H9 (cell line): Measurements from ENCODE around the gene LPO. TPM values are rescaled to one million over a fixed set of nuclear protein-coding genes. Genes with fewer than 3 reads are reported as not detected.

Experiments
- DNase-seq: peaks from one replicate; pipeline ENCODE4 v3.0.0-alpha.2; 2017
- H2AFZ ChIP-seq: one replicate; pipeline ENCODE4 v1.6.1; 2013; ENCODE audit warnings: mild to moderate bottlenecking, low read length, control low read depth, moderate library complexity
- H2AK5ac ChIP-seq: 2 replicates; pipeline ENCODE4 v1.6.1; 2013; ENCODE audit warnings: low read length, control low read depth, mixed read lengths; ENCODE audit not compliant: insufficient read length
- H2BK120ac ChIP-seq: one replicate; pipeline ENCODE4 v1.6.1; 2013; ENCODE audit warnings: low read depth, mild to moderate bottlenecking, low read length, control low read depth, inconsistent platforms; ENCODE audit not compliant: poor library complexity, severe bottlenecking
- H2BK12ac ChIP-seq: 2 replicates; pipeline ENCODE4 v1.6.1; 2013; ENCODE audit warnings: low read length, control low read depth, mixed read lengths, low read depth; ENCODE audit not compliant: insufficient read length
- H2BK15ac ChIP-seq: 2 replicates; pipeline ENCODE4 v1.6.1; 2013; ENCODE audit warnings: low read depth, low read length, control low read depth
- H2BK20ac ChIP-seq: one replicate; pipeline ENCODE4 v1.6.1; 2013; ENCODE audit warnings: low read depth, mild to moderate bottlenecking, low read length, control low read depth, inconsistent platforms; ENCODE audit not compliant: poor library complexity, severe bottlenecking
- H2BK5ac ChIP-seq: 2 replicates; pipeline ENCODE4 v1.6.1; 2013; ENCODE audit warnings: low read length, control low read depth, mixed read lengths; ENCODE audit not compliant: insufficient read length
- H3K14ac ChIP-seq: 2 replicates; pipeline ENCODE4 v1.6.1; 2013; ENCODE audit warnings: low read length, control low read depth; ENCODE audit not compliant: insufficient read depth
- H3K18ac ChIP-seq: 2 replicates; pipeline ENCODE4 v1.6.1; 2013; ENCODE audit warnings: low read depth, mild to moderate bottlenecking, mixed read lengths, low read length, control low read depth; ENCODE audit not compliant: insufficient read length
- H3K23ac ChIP-seq: 2 replicates; pipeline ENCODE4 v1.6.1; 2013; ENCODE audit warnings: low read length, control low read depth, mixed read lengths, low read depth; ENCODE audit not compliant: insufficient read length
- H3K23me2 ChIP-seq: 2 replicates; pipeline ENCODE4 v1.6.1; 2013; ENCODE audit warnings: low read depth, mild to moderate bottlenecking, mixed read lengths, low read length, control low read depth; ENCODE audit not compliant: insufficient read length, poor library complexity, severe bottlenecking
- H3K27ac ChIP-seq: 2 replicates; pipeline ENCODE4 v1.5.1; 2013; ENCODE audit warnings: low read length, control low read depth, mixed read lengths, low read depth; ENCODE audit not compliant: insufficient read length
- H3K27me3 ChIP-seq: 2 replicates; pipeline ENCODE4 v1.6.1; 2013; ENCODE audit warnings: low read length, control low read depth, inconsistent platforms; ENCODE audit not compliant: insufficient read depth
- H3K4ac ChIP-seq: 2 replicates; pipeline ENCODE4 v1.6.1; 2013; ENCODE audit warnings: low read depth, mild to moderate bottlenecking, control low read depth, inconsistent platforms, low read length, moderate library complexity
- H3K4me1 ChIP-seq: 2 replicates; pipeline ENCODE4 v1.6.1; 2013; ENCODE audit warnings: low read length, control low read depth, inconsistent platforms; ENCODE audit not compliant: insufficient read depth
- H3K4me2 ChIP-seq: 2 replicates; pipeline ENCODE4 v1.6.1; 2013; ENCODE audit warnings: low read length, control low read depth, mixed read lengths; ENCODE audit not compliant: insufficient read length, insufficient read depth
- H3K56ac ChIP-seq: 2 replicates; pipeline ENCODE4 v1.6.1; 2013; ENCODE audit warnings: low read depth, mild to moderate bottlenecking, mixed read lengths, low read length, control low read depth; ENCODE audit not compliant: insufficient read length
- H3K79me1 ChIP-seq: 2 replicates; pipeline ENCODE4 v1.6.1; 2013; ENCODE audit warnings: low read depth, mild to moderate bottlenecking, moderate library complexity, low read length, control low read depth, inconsistent platforms; ENCODE audit not compliant: insufficient read depth, poor library complexity, severe bottlenecking
- H3K79me2 ChIP-seq: 2 replicates; pipeline ENCODE4 v1.6.1; 2013; ENCODE audit warnings: low read length, control low read depth, inconsistent platforms; ENCODE audit not compliant: insufficient read depth
- H3K9ac ChIP-seq: 2 replicates; pipeline ENCODE4 v1.6.1; 2013; ENCODE audit warnings: low read length, control low read depth, mixed read lengths; ENCODE audit not compliant: insufficient read length; ENCODE audit errors: extremely low read depth
- H3K9me3 ChIP-seq: one replicate; pipeline ENCODE4 v1.6.1; 2013; ENCODE audit warnings: low read depth, low read length, inconsistent platforms; ENCODE audit not compliant: control insufficient read depth
- H3T11ph ChIP-seq: one replicate; pipeline ENCODE4 v1.6.1; 2013; ENCODE audit warnings: mild to moderate bottlenecking, low read length, control low read depth, inconsistent platforms
- H4K20me1 ChIP-seq: one replicate; pipeline ENCODE4 v1.6.1; 2013; ENCODE audit not compliant: control insufficient read depth, insufficient read length, insufficient read depth
- H4K5ac ChIP-seq: 2 replicates; pipeline ENCODE4 v1.6.1; 2013; ENCODE audit warnings: low read depth, mild to moderate bottlenecking, mixed read lengths, low read length, control low read depth; ENCODE audit not compliant: insufficient read length
- H4K8ac ChIP-seq: replicated peaks from 2 replicates; pipeline ENCODE4 v1.6.1; 2013; ENCODE audit warnings: low read length, control low read depth, mixed read lengths, low read depth; ENCODE audit not compliant: insufficient read length
- H4K91ac ChIP-seq: 2 replicates; pipeline ENCODE4 v1.6.1; 2013; ENCODE audit warnings: low read depth, mild to moderate bottlenecking, moderate library complexity, mixed read lengths, low read length, control low read depth; ENCODE audit not compliant: insufficient read length
- H3K27ac Mint-ChIP-seq, 3 experiments: 2 replicates in 2 of 3; 3 replicates in 1 of 3; pipeline ENCODE4 v1.8.0; 2020 to 2021; ENCODE audit warnings: mixed read lengths in 3 of 3, mild to moderate bottlenecking in 1 of 3, moderate library complexity in 1 of 3
- H3K27me3 Mint-ChIP-seq: 2 replicates; pipeline ENCODE4 v1.8.0; 2021; ENCODE audit warnings: low read depth, mild to moderate bottlenecking, moderate library complexity, mixed read lengths
- H3K36me3 Mint-ChIP-seq, 3 experiments: 2 replicates in 2 of 3; 3 replicates in 1 of 3; pipeline ENCODE4 v1.8.0; 2020 to 2021; ENCODE audit warnings: low read depth in 3 of 3, mixed read lengths in 3 of 3; ENCODE audit not compliant: insufficient read depth in 1 of 3
- H3K4me1 Mint-ChIP-seq, 2 experiments: 2 replicates each; pipeline ENCODE4 v1.8.0; 2020; ENCODE audit warnings: mixed read lengths in 2 of 2
- H3K4me3 Mint-ChIP-seq, 2 experiments: 2 replicates in 1 of 2; 3 replicates in 1 of 2; pipeline ENCODE4 v1.8.0; 2020 to 2021; ENCODE audit warnings: mild to moderate bottlenecking in 2 of 2, mixed read lengths in 2 of 2, moderate library complexity in 1 of 2
- H3K9me3 Mint-ChIP-seq, 2 experiments: 2 replicates in 1 of 2; 3 replicates in 1 of 2; pipeline ENCODE4 v1.8.0; 2020; ENCODE audit warnings: mild to moderate bottlenecking in 2 of 2, mixed read lengths in 2 of 2, moderate library complexity in 1 of 2
- WGBS: extraction: QIAGEN DNeasy Blood & Tissue Kit; methylation state at CpG from one replicate; pipeline ENCODE4 v1.1.7; 2013; ENCODE audit warnings: missing lambda C conversion rate, low lambda C conversion rate, mixed read lengths; ENCODE audit not compliant: insufficient read length; ENCODE audit errors: extremely low coverage; 5-methylcytosine and 5-hydroxymethylcytosine counted together
- total RNA-seq: library from RNA; stranded (reverse); gene quantifications from 2 replicates; pipeline ENCODE4 v1.2.1, GENCODE V29; 2021
- TF ChIP-seq, protein P1 (sequence below): fragments of 200-600 bp; sonication (generic); conservative IDR thresholded peaks from 3 replicates; pipeline ENCODE4 v1.8.0; 2021; ENCODE audit warnings: antibody characterized with exemption, mild to moderate bottlenecking

Gene LPO
- total RNA-seq, 1 experiment from 2014 or later = 0.17 TPM

- no peaks in the 10 kb centered on the region for H3K79me2 ChIP-seq
- DNase-seq = no peak
- no peak overlapping the region for H4K91ac ChIP-seq
- H3K56ac ChIP-seq = no peak overlapping the region
- no peaks in the 10 kb centered on the region for H3K23me2 ChIP-seq
- no peak overlapping the region for H2BK120ac ChIP-seq
- H4K5ac ChIP-seq = no peak overlapping the region
- no peaks in the 10 kb centered on the region for H4K20me1 ChIP-seq
- no peak overlapping the region for H3K4ac ChIP-seq
- TF ChIP-seq, protein P1, sequence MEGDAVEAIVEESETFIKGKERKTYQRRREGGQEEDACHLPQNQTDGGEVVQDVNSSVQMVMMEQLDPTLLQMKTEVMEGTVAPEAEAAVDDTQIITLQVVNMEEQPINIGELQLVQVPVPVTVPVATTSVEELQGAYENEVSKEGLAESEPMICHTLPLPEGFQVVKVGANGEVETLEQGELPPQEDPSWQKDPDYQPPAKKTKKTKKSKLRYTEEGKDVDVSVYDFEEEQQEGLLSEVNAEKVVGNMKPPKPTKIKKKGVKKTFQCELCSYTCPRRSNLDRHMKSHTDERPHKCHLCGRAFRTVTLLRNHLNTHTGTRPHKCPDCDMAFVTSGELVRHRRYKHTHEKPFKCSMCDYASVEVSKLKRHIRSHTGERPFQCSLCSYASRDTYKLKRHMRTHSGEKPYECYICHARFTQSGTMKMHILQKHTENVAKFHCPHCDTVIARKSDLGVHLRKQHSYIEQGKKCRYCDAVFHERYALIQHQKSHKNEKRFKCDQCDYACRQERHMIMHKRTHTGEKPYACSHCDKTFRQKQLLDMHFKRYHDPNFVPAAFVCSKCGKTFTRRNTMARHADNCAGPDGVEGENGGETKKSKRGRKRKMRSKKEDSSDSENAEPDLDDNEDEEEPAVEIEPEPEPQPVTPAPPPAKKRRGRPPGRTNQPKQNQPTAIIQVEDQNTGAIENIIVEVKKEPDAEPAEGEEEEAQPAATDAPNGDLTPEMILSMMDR = no peak
- no peaks in the 10 kb centered on the region for H3K4me1 ChIP-seq
- no peak overlapping the region for H4K8ac ChIP-seq
- H3K27ac Mint-ChIP-seq = no peak overlapping the region
- H2BK15ac ChIP-seq = no peak overlapping the region
- H3K14ac ChIP-seq = no peak overlapping the region
- H2AK5ac ChIP-seq = no peak overlapping the region
- no CpG with 5 or more reads among the region's 4 CpGs for WGBS
- H3K79me1 ChIP-seq = no peaks in the 10 kb centered on the region
- H2BK12ac ChIP-seq = no peak overlapping the region
- H2BK5ac ChIP-seq = no peak overlapping the region
- H3K4me3 Mint-ChIP-seq = no peak overlapping the region
- no peaks in the 10 kb centered on the region for H3K9me3 ChIP-seq
- H3K36me3 Mint-ChIP-seq = peaks cover 0 to under 1% (median 0%) of the 10 kb centered on the region in 3 experiments; a peak in 1 of 7 replicates
- no peak overlapping the region for H3K9ac ChIP-seq
- no peak overlapping the region for H3K18ac ChIP-seq
- H2AFZ ChIP-seq = no peak overlapping the region
- no peak overlapping the region for H3K4me2 ChIP-seq
- no peaks in the 10 kb centered on the region for H3K9me3 Mint-ChIP-seq
- no peak overlapping the region for H3T11ph ChIP-seq
- H3K27me3 ChIP-seq = no peaks in the 10 kb centered on the region
- H3K4me1 Mint-ChIP-seq = peaks cover 3 to 12% of the 10 kb centered on the region in 2 experiments; a peak in 3 of 4 replicates
- peaks cover 11% of the 10 kb centered on the region for H3K27me3 Mint-ChIP-seq
- H3K23ac ChIP-seq = no peak overlapping the region
- no peak overlapping the region for H2BK20ac ChIP-seq
- no peak overlapping the region for H3K27ac ChIP-seq
Measured at GRCh38 chr17:58315750-58316149, 77.4 kb downstream of the LPO start.
